Activated CD4-positive, alpha-beta T cell treated with anti-CD3 and anti-CD28 coated beads, Interleukin-2, amount 10 ng/mL, durations not matched to agents 24 days and 14 days (primary cell): Measurements from ENCODE around the gene WDR33. TPM values are rescaled to one million over a fixed set of nuclear protein-coding genes. Genes with fewer than 3 reads are reported as not detected.

Experiments used
- DNase-seq: peaks from one replicate; pipeline ENCODE4 v3.0.0; 2022
- H3K27ac Mint-ChIP-seq: one replicate; pipeline ENCODE4 v1.8.0; 2022; ENCODE audit warnings: mild to moderate bottlenecking, mixed read lengths
- H3K27me3 Mint-ChIP-seq: one replicate; pipeline ENCODE4 v1.8.0; 2022; ENCODE audit warnings: mixed read lengths
- H3K36me3 Mint-ChIP-seq: one replicate; pipeline ENCODE4 v1.8.0; 2022; ENCODE audit warnings: low read depth, mild to moderate bottlenecking, mixed read lengths
- H3K4me1 Mint-ChIP-seq: one replicate; pipeline ENCODE4 v1.8.0; 2021; ENCODE audit warnings: mixed read lengths
- H3K4me3 Mint-ChIP-seq: one replicate; pipeline ENCODE4 v1.8.0; 2022; ENCODE audit warnings: mild to moderate bottlenecking, moderate library complexity, mixed read lengths
- H3K9me3 Mint-ChIP-seq: one replicate; pipeline ENCODE4 v1.8.0; 2021; ENCODE audit warnings: mixed read lengths
- intact Hi-C: fragments of 100-400 bp; cut with micrococcal nuclease; formaldehyde crosslinking; loops from one replicate; pipeline ENCODE4 v1.15.1; 2023
- total RNA-seq: library from RNA; stranded (reverse); gene quantifications from 2 replicates; pipeline ENCODE4 v1.2.3, GENCODE V29; 2022

The WDR33 gene
- total RNA-seq, 1 donor from 2014 or later: 79.5 TPM

DNA sequence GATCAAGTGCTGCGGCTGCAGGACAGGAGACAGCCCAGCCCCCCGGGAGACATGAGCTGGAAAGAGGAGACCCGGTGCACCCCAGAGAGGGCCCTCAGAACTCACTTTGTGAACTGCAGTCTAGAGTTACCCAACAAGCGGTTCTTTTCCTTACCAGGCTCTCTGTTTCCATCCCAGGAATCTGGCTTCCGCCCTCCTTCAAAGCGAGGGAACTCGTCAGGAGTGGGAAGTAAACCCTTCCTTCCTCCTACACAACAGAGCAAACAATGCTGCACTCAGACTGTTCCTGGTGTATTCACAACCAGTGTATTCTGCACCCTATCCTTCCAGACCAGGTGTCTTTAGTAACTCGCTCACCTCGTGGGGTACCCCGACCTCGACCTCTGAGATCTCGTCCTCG, 101.6 kb downstream of the WDR33 start:
- Mint-ChIP-seq H3K4me1 (peaks cover 10% of the 10 kb centered on the region), H3K27me3 (no peaks in the 10 kb centered on the region), H3K9me3 (no peaks in the 10 kb centered on the region), H3K4me3 (no peak overlapping the region), H3K36me3 (peaks cover 44% of the 10 kb centered on the region), H3K27ac (no peak overlapping the region)
- intact Hi-C loops: no loop called here
- DNase-seq: no peak

DNA sequence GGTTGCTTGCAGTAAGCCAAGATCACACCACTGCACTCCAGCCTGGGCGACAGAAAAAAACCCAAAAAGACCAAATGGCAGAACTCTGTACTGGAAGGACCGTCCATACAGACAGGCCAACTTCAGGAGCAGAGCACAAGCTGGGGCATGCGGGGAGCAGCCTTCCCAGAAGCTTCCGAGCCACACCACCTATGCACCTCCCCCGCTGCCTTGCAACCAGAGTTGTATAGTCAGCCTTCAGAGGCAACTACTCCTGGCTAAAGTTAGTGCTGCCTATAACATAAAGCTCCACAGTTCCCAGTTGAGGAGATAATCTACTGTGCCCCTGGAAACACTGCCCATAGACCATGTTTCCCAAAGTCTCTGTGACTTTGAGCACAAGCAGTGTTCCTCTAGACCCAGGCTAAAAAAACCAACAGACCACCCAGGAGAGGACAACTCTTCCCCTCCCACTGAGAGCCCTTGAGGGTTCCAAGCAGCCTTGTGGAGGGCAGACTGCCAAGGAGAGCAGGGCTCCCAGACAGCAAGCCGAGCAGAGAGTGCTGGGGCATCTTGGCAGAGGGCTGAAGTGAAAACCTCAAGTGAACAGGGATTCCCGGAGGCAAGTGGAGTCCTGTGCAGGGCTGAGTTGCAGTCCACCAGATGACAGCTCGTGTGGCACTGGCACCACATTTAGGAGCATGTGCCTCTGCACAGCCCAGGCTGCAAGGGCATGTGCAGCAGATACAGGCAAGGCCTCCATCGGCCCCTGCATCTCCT, 102.9 kb downstream of the WDR33 start:
- peaks cover 13% of the 10 kb centered on the region for H3K4me1 Mint-ChIP-seq
- no peaks in the 10 kb centered on the region for H3K27me3 Mint-ChIP-seq
- no peaks in the 10 kb centered on the region for H3K9me3 Mint-ChIP-seq
- DNase-seq: no peak
- intact Hi-C loops: no loop called here
- peaks cover 50% of the 10 kb centered on the region for H3K36me3 Mint-ChIP-seq
- no peak overlapping the region for H3K27ac Mint-ChIP-seq
- H3K4me3 Mint-ChIP-seq: no peak overlapping the region

GRCh38 chr2:127706215-127706990, 104.6 kb downstream of the WDR33 start:
- Mint-ChIP-seq H3K36me3 (peaks cover 59% of the 10 kb centered on the region), H3K27me3 (no peaks in the 10 kb centered on the region), H3K9me3 (no peaks in the 10 kb centered on the region), H3K27ac (peak overlapping the region; percentile 20), H3K4me3 (no peak overlapping the region), H3K4me1 (peaks cover 21% of the 10 kb centered on the region)
- intact Hi-C loops: no loop called here
- DNase-seq: no peak

DNA sequence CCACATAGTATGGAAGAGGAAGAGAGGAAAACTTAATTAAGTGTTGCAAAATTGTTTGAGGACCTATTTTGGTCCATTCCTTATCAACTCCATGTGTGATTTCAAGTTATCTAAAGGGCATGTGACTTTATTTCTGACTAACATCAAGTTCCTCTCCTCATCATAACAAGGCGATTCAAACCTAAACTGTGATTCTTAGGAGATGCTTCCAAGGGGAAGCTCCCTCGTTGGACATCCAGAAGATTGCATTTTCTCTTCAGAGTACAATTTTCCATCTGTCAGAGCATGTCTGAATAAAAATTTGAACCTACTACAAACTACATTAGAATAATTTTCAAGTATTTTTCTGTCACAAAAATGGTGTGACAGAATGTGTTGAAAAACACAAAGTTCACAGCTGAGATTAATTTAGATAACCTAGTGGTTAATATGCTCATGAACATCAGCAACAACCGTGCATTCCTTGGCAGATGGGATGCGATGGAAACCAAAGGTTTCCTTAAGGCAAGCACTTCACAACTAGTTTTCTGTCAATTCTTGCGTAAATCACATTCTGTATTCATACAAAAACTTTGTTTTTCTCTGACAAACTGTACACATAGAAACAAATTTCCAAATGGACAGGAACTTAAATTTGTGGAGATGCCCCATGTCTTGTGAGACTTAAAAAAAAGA, 105.4 kb downstream of the WDR33 start:
- Mint-ChIP-seq H3K4me3 (no peak overlapping the region), H3K27ac (no peak overlapping the region), H3K4me1 (peaks cover 22% of the 10 kb centered on the region), H3K27me3 (no peaks in the 10 kb centered on the region), H3K9me3 (no peaks in the 10 kb centered on the region), H3K36me3 (peaks cover 54% of the 10 kb centered on the region)
- DNase-seq: no peak
- intact Hi-C loops: no loop called here

- peaks cover 54% of the 10 kb centered on the region for H3K36me3 Mint-ChIP-seq
- no peaks in the 10 kb centered on the region for H3K27me3 Mint-ChIP-seq
- peaks cover 27% of the 10 kb centered on the region for H3K4me1 Mint-ChIP-seq
- DNase-seq: no peak
- intact Hi-C loops: loop anchor here (5.0 kb wide), 2 partner anchors 63 to 152 kb away; partner anchors contain the start of gene POLR2D
- no peak overlapping the region for H3K4me3 Mint-ChIP-seq
- no peak overlapping the region for H3K27ac Mint-ChIP-seq
- no peaks in the 10 kb centered on the region for H3K9me3 Mint-ChIP-seq
Observed at GRCh38 chr2:127704641-127705390, 106.2 kb downstream of the WDR33 start.

DNA sequence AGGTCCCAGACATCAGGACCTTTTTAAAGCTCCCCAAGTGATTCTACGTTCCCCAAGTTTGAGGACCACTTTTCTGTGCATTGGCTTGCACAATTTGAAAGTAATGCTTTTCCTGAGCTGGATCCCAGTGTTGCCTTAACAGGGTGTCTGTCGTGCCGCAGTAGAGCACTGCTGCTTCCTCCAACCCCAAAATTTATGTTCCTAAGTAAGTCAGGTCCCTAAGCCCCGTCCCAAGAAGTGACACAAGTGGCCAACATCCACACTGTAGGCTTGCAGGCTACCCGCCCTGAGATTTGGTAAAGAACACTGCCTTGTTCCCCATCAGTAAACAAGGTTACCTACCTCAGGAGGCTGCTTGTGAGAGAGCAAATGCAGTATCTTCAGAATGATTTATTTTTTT, 107.7 kb downstream of the WDR33 start:
- Mint-ChIP-seq H3K27ac (no peak overlapping the region), H3K4me3 (peak overlapping the region; percentile 85), H3K36me3 (peaks cover 44% of the 10 kb centered on the region), H3K27me3 (no peaks in the 10 kb centered on the region), H3K4me1 (peaks cover 27% of the 10 kb centered on the region), H3K9me3 (no peaks in the 10 kb centered on the region)
- intact Hi-C loops: loop anchor here (5.0 kb wide), 2 partner anchors 61 to 154 kb away; partner anchors contain the start of gene POLR2D
- DNase-seq: no peak

- H3K27ac Mint-ChIP-seq: peak overlapping the region; percentile 90
- peaks cover 27% of the 10 kb centered on the region for H3K4me1 Mint-ChIP-seq
- H3K27me3 Mint-ChIP-seq: no peaks in the 10 kb centered on the region
- H3K36me3 Mint-ChIP-seq: peaks cover 38% of the 10 kb centered on the region
- no peak for DNase-seq
- H3K4me3 Mint-ChIP-seq: peak overlapping the region; percentile 85
- no peaks in the 10 kb centered on the region for H3K9me3 Mint-ChIP-seq
- intact Hi-C loops: loop anchor here (5.0 kb wide), 2 partner anchors 60 to 155 kb away; partner anchors contain the start of gene POLR2D
Observed at GRCh38 chr2:127702395-127703009, 108.5 kb downstream of the WDR33 start.

DNA sequence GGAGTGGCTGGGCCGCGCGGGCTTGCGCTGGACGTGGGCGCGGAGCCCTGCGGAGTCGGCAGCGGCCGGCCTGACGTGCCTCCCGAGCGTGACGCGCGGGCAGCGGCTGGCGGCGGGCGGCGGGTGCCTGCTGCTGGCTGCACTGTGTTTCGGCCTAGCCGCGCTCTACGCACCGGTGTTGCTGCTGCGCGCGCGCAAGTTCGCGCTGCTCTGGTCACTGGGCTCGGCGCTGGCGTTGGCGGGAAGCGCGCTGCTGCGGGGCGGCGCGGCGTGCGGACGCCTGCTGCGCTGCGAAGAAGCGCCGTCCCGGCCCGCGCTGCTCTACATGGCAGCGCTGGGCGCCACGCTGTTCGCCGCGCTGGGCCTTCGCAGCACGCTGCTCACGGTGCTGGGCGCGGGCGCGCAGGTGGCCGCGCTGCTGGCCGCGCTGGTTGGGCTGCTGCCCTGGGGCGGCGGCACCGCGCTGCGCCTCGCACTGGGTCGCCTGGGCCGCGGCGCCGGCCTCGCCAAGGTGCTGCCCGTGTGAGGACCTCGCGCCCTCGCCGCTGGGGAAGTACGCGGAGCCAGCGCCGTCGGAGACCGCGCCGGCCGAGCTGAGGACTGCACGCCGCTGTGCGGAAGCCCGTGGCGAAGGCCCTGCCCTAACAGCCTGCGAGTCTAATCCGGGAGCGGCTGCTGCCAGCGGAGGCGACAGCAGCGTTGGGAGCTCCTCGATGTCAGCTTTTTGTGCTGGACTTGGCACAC, 109.1 kb downstream of the WDR33 start:
- Mint-ChIP-seq H3K36me3 (peaks cover 36% of the 10 kb centered on the region), H3K27me3 (no peaks in the 10 kb centered on the region), H3K27ac (peak overlapping the region; percentile 90), H3K9me3 (no peaks in the 10 kb centered on the region), H3K4me3 (peak overlapping the region; percentile 92), H3K4me1 (peaks cover 27% of the 10 kb centered on the region)
- peak; percentile 95 for DNase-seq
- intact Hi-C loops: loop anchor here (1.0 to 5.0 kb wide), 5 partner anchors 60 to 326 kb away; partner anchors contain the start of genes IWS1, POLR2D, SAP130 and WDR33

- H3K36me3 Mint-ChIP-seq: peaks cover 31% of the 10 kb centered on the region
- peak; percentile 97 for DNase-seq
- H3K9me3 Mint-ChIP-seq: no peaks in the 10 kb centered on the region
- no peaks in the 10 kb centered on the region for H3K27me3 Mint-ChIP-seq
- peak within 1 kb of the TSS; percentile 92 for H3K4me3 Mint-ChIP-seq
- peak within 1 kb of the TSS; percentile 94 for H3K27ac Mint-ChIP-seq
- intact Hi-C loops: loop anchor here (1.0 to 5.0 kb wide), 5 partner anchors 59 to 327 kb away; partner anchors contain the start of genes IWS1, POLR2D, SAP130 and WDR33
- peaks cover 27% of the 10 kb centered on the region for H3K4me1 Mint-ChIP-seq
Observed at GRCh38 chr2:127701193-127701650, 109.7 kb downstream of the WDR33 start, which contains the start of gene SFT2D3. TSS of gene SFT2D3 (plus strand) at chr2:127701497. CDS start at chr2:127701529, 32 bp downstream.

DNA sequence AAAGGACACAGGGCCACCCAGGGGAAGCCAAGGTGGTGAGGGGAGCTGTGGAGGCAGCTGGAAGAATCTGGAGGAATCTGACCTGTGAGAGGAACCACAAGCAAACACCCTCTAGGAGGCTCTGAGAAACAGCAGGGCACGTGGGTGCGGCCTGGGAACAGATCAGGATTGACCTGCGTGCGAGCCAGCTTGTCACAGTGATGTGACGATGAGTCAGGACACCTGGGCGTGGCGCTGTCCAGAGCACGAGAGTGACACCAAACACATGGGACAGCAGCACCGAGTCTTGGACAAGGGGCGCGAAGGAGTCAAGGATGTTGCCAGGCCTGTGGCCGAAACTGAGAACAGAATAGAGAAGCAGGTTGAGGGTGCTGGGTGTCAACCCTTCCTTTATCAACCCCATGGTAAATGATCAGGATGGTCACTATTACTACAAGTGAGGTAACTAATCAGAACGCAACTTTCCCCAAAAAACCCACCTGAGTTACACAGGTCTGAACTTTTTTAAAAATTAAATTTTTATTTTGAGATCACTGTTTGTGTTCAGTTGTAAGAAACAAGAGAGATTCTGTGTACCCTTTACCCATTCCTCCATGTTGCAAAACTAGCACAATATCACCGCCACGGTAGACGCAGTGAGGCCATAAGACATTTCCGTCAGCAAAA, 110.3 kb downstream of the WDR33 start:
- peak; percentile 71 for DNase-seq
- H3K36me3 Mint-ChIP-seq: peaks cover 28% of the 10 kb centered on the region
- H3K27ac Mint-ChIP-seq: peak overlapping the region; percentile 94
- no peaks in the 10 kb centered on the region for H3K27me3 Mint-ChIP-seq
- peaks cover 27% of the 10 kb centered on the region for H3K4me1 Mint-ChIP-seq
- H3K9me3 Mint-ChIP-seq: no peaks in the 10 kb centered on the region
- H3K4me3 Mint-ChIP-seq: peak overlapping the region; percentile 92
- intact Hi-C loops: loop anchor here (1.0 to 5.0 kb wide), 5 partner anchors 58 to 328 kb away; partner anchors contain the start of genes IWS1, POLR2D, SAP130 and WDR33

GRCh38 chr2:127698553-127699355, 112.2 kb downstream of the WDR33 start:
- Mint-ChIP-seq H3K27ac (peak overlapping the region; percentile 6), H3K4me3 (no peak overlapping the region), H3K4me1 (peaks cover 17% of the 10 kb centered on the region), H3K9me3 (no peaks in the 10 kb centered on the region), H3K27me3 (no peaks in the 10 kb centered on the region), H3K36me3 (peaks cover 12% of the 10 kb centered on the region)
- intact Hi-C loops: no loop called here
- no peak for DNase-seq
